Chondrocyte (in vitro differentiated cells): ENCODE measurements around the gene TBC1D23. TPM values are rescaled to one million over a fixed set of nuclear protein-coding genes. Genes with fewer than 3 reads are reported as not detected.

Source experiments
- DNase-seq: peaks from one replicate; pipeline ENCODE4 v3.0.0; 2021; ENCODE audit warnings: mixed read lengths, low spot score
- H3K27ac Mint-ChIP-seq: one replicate; pipeline ENCODE4 v1.8.0; 2021; ENCODE audit warnings: mild to moderate bottlenecking, moderate library complexity, mixed read lengths; ENCODE audit not compliant: unreplicated experiment
- H3K27me3 Mint-ChIP-seq: 2 replicates; pipeline ENCODE4 v1.8.0; 2021; ENCODE audit warnings: low read depth, mixed read lengths
- H3K36me3 Mint-ChIP-seq: 2 replicates; pipeline ENCODE4 v1.8.0; 2021; ENCODE audit warnings: low read depth, mixed read lengths
- H3K4me1 Mint-ChIP-seq: 2 replicates; pipeline ENCODE4 v1.8.0; 2021; ENCODE audit warnings: low read depth, mild to moderate bottlenecking, mixed read lengths
- H3K4me3 Mint-ChIP-seq: one replicate; pipeline ENCODE4 v1.8.0; 2021; ENCODE audit warnings: mild to moderate bottlenecking, moderate library complexity, mixed read lengths; ENCODE audit not compliant: unreplicated experiment
- H3K9me3 Mint-ChIP-seq: 2 replicates; pipeline ENCODE4 v1.8.0; 2021; ENCODE audit warnings: low read depth, mixed read lengths
- long read RNA-seq: library from polyadenylated mRNA; stranded (forward); transcript quantifications from one replicate; pipeline ENCODE4 v2.0.0, GENCODE V29; 2021
- total RNA-seq: library from RNA; stranded (reverse); gene quantifications from 3 replicates; pipeline ENCODE4 v1.2.1, GENCODE V29; 2021
- TF ChIP-seq, protein P1 (sequence below): fragments of 200-600 bp; sonication (generic); IDR thresholded peaks from 2 replicates; pipeline ENCODE4 v1.5.0; 2021; ENCODE audit warnings: antibody characterized with exemption, mild to moderate bottlenecking, moderate library complexity

Gene TBC1D23
- total RNA-seq, result 43.5 to 47.2 TPM (median 46.6 TPM) in 3 replicates
- long read RNA-seq, transcript TBC1D23-202 (19 exons, 3,677 nt), result major isoform, 92 of 117 reads
- long read RNA-seq, partial matches to known transcripts, result 0 of 117 reads
- long read RNA-seq, other reads (novel, unspliced or antisense), result 23 of 117 reads

DNA sequence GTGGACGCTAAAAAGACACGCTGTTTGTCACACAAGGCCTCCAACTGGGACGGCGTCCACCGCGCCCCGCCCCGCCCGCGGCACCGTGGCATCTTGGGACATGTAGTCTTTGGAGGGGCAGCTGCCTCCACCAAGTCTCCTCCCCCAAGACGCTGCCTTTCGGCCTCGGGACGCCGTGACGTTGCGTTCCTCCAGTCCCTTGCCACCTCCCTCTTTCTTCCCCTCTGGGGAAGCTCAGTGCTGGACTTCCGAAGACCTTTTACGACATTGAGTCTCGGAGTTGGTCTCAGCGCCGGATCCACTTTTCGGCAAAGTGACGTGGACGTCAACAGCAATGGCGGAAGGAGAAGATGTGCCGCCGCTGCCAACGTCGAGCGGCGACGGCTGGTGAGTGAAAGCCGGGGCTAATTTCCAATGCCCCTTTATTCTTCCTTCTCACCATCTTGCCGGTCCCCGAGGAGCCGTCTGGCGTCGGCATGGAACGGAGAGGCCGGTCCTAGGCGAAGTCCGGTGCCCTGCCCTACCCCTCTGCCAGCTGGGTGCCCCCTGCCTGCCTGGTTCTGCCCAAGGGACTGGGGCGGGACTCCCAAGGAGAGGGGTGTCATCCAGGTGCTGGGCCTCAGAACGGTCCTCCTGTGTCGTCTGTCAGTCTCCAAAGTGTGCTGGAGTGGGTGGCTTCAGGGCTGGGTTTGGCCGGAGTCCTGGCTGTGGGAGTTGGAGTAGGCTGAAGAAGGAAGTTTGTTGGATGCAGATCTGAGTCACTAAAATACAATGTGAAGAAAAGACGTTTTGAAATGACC is at the start of gene TBC1D23:
Gene TBC1D23, plus strand, starts transcription at position 308 of the 800 bp plus-strand sequence. Its CDS starts 27 bp downstream, at position 335.
- H3K27me3 Mint-ChIP-seq, result no peaks in the 10 kb centered on the region
- H3K36me3 Mint-ChIP-seq, result no peaks in the 10 kb centered on the region
- H3K27ac Mint-ChIP-seq, result peak within 1 kb of the TSS; percentile 98
- peak; percentile 99 for DNase-seq
- no peaks in the 10 kb centered on the region for H3K9me3 Mint-ChIP-seq
- H3K4me3 Mint-ChIP-seq, result peak within 1 kb of the TSS; percentile 92
- TF ChIP-seq, protein P1, sequence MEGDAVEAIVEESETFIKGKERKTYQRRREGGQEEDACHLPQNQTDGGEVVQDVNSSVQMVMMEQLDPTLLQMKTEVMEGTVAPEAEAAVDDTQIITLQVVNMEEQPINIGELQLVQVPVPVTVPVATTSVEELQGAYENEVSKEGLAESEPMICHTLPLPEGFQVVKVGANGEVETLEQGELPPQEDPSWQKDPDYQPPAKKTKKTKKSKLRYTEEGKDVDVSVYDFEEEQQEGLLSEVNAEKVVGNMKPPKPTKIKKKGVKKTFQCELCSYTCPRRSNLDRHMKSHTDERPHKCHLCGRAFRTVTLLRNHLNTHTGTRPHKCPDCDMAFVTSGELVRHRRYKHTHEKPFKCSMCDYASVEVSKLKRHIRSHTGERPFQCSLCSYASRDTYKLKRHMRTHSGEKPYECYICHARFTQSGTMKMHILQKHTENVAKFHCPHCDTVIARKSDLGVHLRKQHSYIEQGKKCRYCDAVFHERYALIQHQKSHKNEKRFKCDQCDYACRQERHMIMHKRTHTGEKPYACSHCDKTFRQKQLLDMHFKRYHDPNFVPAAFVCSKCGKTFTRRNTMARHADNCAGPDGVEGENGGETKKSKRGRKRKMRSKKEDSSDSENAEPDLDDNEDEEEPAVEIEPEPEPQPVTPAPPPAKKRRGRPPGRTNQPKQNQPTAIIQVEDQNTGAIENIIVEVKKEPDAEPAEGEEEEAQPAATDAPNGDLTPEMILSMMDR, result peak; percentile 47
- H3K4me1 Mint-ChIP-seq, result peaks cover 48% of the 10 kb centered on the region

DNA sequence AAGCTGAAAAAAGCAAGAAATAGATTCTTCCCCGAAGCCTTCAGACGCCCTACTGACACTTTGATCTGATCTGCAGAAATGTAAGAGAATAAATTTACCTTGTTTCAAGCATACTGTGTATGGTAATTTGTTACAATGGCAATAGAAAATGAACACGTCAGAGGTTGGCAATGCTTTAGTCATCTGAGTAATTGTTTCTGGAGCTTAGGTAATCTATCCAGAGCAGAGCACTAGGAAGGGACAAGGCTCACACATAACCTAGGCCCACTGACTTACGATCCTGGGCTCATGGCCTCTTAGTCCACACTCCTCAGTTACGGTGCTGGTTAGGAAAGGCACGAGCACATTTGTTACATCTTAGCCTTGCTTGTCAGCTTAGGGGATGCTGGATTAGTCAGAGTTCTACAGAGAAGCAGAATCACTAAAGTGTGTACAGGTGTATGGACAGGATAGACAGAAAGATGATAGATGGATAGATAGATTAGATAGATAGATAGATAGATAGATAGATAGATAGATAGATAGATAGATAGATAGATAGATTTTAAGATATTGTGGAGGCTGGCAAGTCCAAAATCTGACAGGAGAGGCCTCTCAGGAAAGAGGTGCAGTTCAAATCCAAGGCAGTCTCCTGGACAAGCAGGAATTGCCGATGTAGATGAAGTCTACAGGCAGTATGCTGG is 46.8 kb upstream of the TBC1D23 start:
- Mint-ChIP-seq H3K4me1 (peaks cover 14% of the 10 kb centered on the region), H3K36me3 (no peaks in the 10 kb centered on the region), H3K9me3 (peaks cover 3% of the 10 kb centered on the region), H3K4me3 (no peak overlapping the region), H3K27me3 (no peaks in the 10 kb centered on the region), H3K27ac (no peak overlapping the region)
- TF ChIP-seq, protein P1, result no peak
- no peak for DNase-seq

- Mint-ChIP-seq H3K4me1 (peaks cover 14% of the 10 kb centered on the region), H3K27me3 (no peaks in the 10 kb centered on the region), H3K27ac (no peak overlapping the region), H3K9me3 (peaks cover 9% of the 10 kb centered on the region), H3K4me3 (no peak overlapping the region), H3K36me3 (peaks cover 4% of the 10 kb centered on the region)
- TF ChIP-seq, protein P1, result no peak
- no peak for DNase-seq
Measured at GRCh38 chr3:100214574-100214964, 46.2 kb upstream of the TBC1D23 start.

- H3K27ac Mint-ChIP-seq, result no peak overlapping the region
- TF ChIP-seq, protein P1, result no peak
- H3K27me3 Mint-ChIP-seq, result no peaks in the 10 kb centered on the region
- H3K4me3 Mint-ChIP-seq, result no peak overlapping the region
- DNase-seq, result no peak
- H3K36me3 Mint-ChIP-seq, result peaks cover 8% of the 10 kb centered on the region
- H3K9me3 Mint-ChIP-seq, result peaks cover 15% of the 10 kb centered on the region
- H3K4me1 Mint-ChIP-seq, result no peaks in the 10 kb centered on the region
Measured at GRCh38 chr3:100216713-100217112, 44.1 kb upstream of the TBC1D23 start.

DNA sequence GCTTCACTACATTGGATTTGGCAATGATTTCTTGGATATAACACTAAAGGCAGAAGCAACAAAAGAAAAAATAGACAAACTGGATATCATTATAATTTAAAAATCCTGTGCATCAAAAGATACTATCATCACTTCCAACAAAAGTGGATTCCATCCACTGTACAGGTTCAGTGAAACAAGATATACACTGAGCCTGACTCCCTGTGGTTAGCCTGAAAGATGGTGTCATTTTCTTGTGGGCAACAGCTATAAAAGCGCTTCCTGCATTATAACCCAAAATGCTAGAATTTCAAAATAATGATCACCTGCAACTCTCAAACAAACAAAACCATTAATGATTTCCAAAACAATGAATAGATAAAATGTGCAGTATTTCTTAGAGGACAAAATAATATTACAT is 39.6 kb upstream of the TBC1D23 start:
- no peak overlapping the region for H3K4me3 Mint-ChIP-seq
- H3K27ac Mint-ChIP-seq, result no peak overlapping the region
- DNase-seq, result no peak
- TF ChIP-seq, protein P1, result no peak
- H3K9me3 Mint-ChIP-seq, result peaks cover 15% of the 10 kb centered on the region
- H3K4me1 Mint-ChIP-seq, result peaks cover 3% of the 10 kb centered on the region
- H3K36me3 Mint-ChIP-seq, result peaks cover 8% of the 10 kb centered on the region
- H3K27me3 Mint-ChIP-seq, result no peaks in the 10 kb centered on the region
